ENCODE measurements around the gene ALB.
"Not testable (repeated sequence)": the region's sequence is repeated elsewhere in the genome, so short reads cannot be mapped to it uniquely, and the experiment has no call there.

Gene ALB

GRCh38 chr4:73404042-73404441 is at the start of gene ALB:
Gene ALB, plus strand, starts transcription at chr4:73404287. Its CDS starts 41 bp downstream, at chr4:73404328.
- DNase-seq (ENCODE audit: low read depth in 2 of 2), result no peak

GRCh38 chr4:73357174-73357573 is 46.9 kb upstream of the ALB start:
- not testable (repeated sequence) for DNase-seq (ENCODE audit: low read depth in 2 of 2)

- not testable (repeated sequence) for DNase-seq (ENCODE audit: low read depth in 2 of 2)
Observed at GRCh38 chr4:73369506-73370199, 34.4 kb upstream of the ALB start.

GRCh38 chr4:73375328-73375741 is 28.8 kb upstream of the ALB start:
- DNase-seq (ENCODE audit: low read depth in 2 of 2), result no peak

GRCh38 chr4:73376251-73376650 is 27.8 kb upstream of the ALB start:
- no peak for DNase-seq (ENCODE audit: low read depth in 2 of 2)

- no peak for DNase-seq (ENCODE audit: low read depth in 2 of 2)
Observed at GRCh38 chr4:73376976-73377375, 27.1 kb upstream of the ALB start.

GRCh38 chr4:73378887-73379286 is 25.2 kb upstream of the ALB start:
- no peak for DNase-seq (ENCODE audit: low read depth in 2 of 2)

GRCh38 chr4:73379946-73380345 is 24.1 kb upstream of the ALB start:
- DNase-seq (ENCODE audit: low read depth in 2 of 2), result no peak

- DNase-seq (ENCODE audit: low read depth in 2 of 2), result no peak
Observed at GRCh38 chr4:73381214-73381613, 22.9 kb upstream of the ALB start.

- no peak for DNase-seq (ENCODE audit: low read depth in 2 of 2)
Observed at GRCh38 chr4:73383452-73383851, 20.6 kb upstream of the ALB start.

- no peak for DNase-seq (ENCODE audit: low read depth in 2 of 2)
Observed at GRCh38 chr4:73387552-73387951, 16.5 kb upstream of the ALB start.

GRCh38 chr4:73388887-73389286 is 15.2 kb upstream of the ALB start:
- no peak for DNase-seq (ENCODE audit: low read depth in 2 of 2)

- not testable (repeated sequence) for DNase-seq (ENCODE audit: low read depth in 2 of 2)
Observed at GRCh38 chr4:73389663-73390062, 14.4 kb upstream of the ALB start.

- no peak for DNase-seq (ENCODE audit: low read depth in 2 of 2)
Observed at GRCh38 chr4:73391774-73392173, 12.3 kb upstream of the ALB start.

GRCh38 chr4:73392936-73393335 is 11.2 kb upstream of the ALB start:
- no peak for DNase-seq (ENCODE audit: low read depth in 2 of 2)

GRCh38 chr4:73396304-73396703 is 7.8 kb upstream of the ALB start:
- no peak for DNase-seq (ENCODE audit: low read depth in 2 of 2)

GRCh38 chr4:73396993-73397972 is 6.8 kb upstream of the ALB start:
- DNase-seq (ENCODE audit: low read depth in 2 of 2), result no peak

- no peak for DNase-seq (ENCODE audit: low read depth in 2 of 2)
Observed at GRCh38 chr4:73401412-73401811, 2.7 kb upstream of the ALB start.

- DNase-seq (ENCODE audit: low read depth in 2 of 2), result no peak
Observed at GRCh38 chr4:73404457-73404856, 370 bp downstream of the ALB start.

GRCh38 chr4:73405138-73405537 is 1.1 kb downstream of the ALB start:
- DNase-seq (ENCODE audit: low read depth in 2 of 2), result no peak

- no peak for DNase-seq (ENCODE audit: low read depth in 2 of 2)
Observed at GRCh38 chr4:73406548-73406875, 2.4 kb downstream of the ALB start.

- no peak for DNase-seq (ENCODE audit: low read depth in 2 of 2)
Observed at GRCh38 chr4:73407227-73407673, 3.2 kb downstream of the ALB start.

Data from stimulated activated CD8-positive, alpha-beta memory T cell treated with anti-CD3 and anti-CD28 coated beads, Interleukin-7, amount 100 ng/mL, for 4 hours (primary cell).